Measurements from ENCODE around the gene DKK3.

DKK3 gene

GRCh38 chr11:11980841-11981308 is 27.6 kb downstream of the DKK3 start:
- DNase-seq: no peak

GRCh38 chr11:11980200-11980599 is 28.2 kb downstream of the DKK3 start:
- DNase-seq: no peak

- DNase-seq: no peak
Observed at GRCh38 chr11:11979488-11980117, 28.8 kb downstream of the DKK3 start.

GRCh38 chr11:11978792-11979487 is 29.5 kb downstream of the DKK3 start:
- DNase-seq: no peak

- DNase-seq: no peak
Observed at GRCh38 chr11:11978098-11978637, 30.3 kb downstream of the DKK3 start.

GRCh38 chr11:11977206-11977938 is 31.1 kb downstream of the DKK3 start:
- no peak for DNase-seq

GRCh38 chr11:11976481-11977127 is 31.8 kb downstream of the DKK3 start:
- no peak for DNase-seq

GRCh38 chr11:11975201-11976092 is 33.0 kb downstream of the DKK3 start:
- no peak for DNase-seq

GRCh38 chr11:11973866-11974265 is 34.6 kb downstream of the DKK3 start:
- DNase-seq: no peak

GRCh38 chr11:11973361-11973800 is 35.0 kb downstream of the DKK3 start:
- DNase-seq: no peak

GRCh38 chr11:11972730-11973341 is 35.6 kb downstream of the DKK3 start:
- no peak for DNase-seq

GRCh38 chr11:11971906-11972547 is 36.4 kb downstream of the DKK3 start:
- no peak for DNase-seq

- DNase-seq: no peak
Observed at GRCh38 chr11:11970556-11970955, 37.9 kb downstream of the DKK3 start.

- DNase-seq: no peak
Observed at GRCh38 chr11:11969380-11970215, 38.8 kb downstream of the DKK3 start.

GRCh38 chr11:11968511-11969280 is 39.7 kb downstream of the DKK3 start:
- no peak for DNase-seq

GRCh38 chr11:11967669-11968510 is 40.5 kb downstream of the DKK3 start:
- DNase-seq: no peak

GRCh38 chr11:11966826-11967668 is 41.4 kb downstream of the DKK3 start:
- peak; percentile 71 for DNase-seq

Data from activated naive CD4-positive, alpha-beta T cell treated with Interleukin-2 at 50 U/mL for 16 hours (primary cell).